GM19467 (cell line): ENCODE measurements around the gene POLR2I.
"Not testable (repeated sequence)": the region's sequence is repeated elsewhere in the genome, so short reads cannot be mapped to it uniquely, and the experiment has no call there.

Experiments
- ATAC-seq: cut with Tn5 transposase; IDR thresholded peaks from one replicate; pipeline ENCODE4 v1.9.1; 2021; ENCODE audit warnings: mild to moderate bottlenecking, moderate library complexity; ENCODE audit not compliant: unreplicated experiment

The POLR2I gene

DNA sequence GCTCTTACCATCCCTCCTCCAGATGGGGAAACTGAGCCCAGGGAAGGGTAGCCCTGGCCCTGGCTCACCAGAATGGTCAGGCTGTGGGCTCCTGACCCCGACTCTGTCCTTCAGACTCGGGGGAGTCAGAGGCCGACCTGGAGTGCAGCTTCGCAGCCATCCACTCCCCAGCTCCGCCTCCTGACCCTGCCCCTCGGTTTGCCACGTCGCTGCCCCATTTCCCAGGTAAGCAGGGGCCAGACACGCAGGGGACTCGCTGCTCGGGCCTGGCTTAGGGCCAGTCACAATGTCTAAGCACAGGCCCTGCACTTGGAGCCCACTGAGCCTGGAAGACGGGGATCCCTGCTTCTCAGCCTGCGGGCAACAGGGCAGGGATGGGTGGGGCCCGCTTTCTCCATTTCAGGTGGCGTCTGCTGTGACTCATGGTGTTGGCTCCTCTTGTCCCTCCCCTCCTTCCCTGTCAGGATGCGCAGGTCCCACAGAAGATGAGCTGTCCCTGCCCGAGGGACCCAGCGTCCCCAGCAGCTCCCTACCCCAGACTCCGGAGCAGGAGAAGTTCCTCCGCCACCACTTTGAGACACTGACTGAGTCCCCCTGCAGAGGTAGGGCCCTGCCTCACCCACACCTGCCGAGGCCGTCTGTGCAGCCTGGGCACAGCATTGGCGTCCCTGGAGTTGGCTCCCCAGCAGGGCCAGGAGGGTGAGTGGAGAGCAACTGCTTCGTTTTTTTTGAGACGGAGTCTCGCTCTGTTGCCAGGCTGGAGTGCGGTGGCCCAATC is 12.9 kb downstream of the POLR2I start:
- ATAC-seq: no peak

GRCh38 chr19:36100476-36100875 is 14.2 kb downstream of the POLR2I start:
- no peak for ATAC-seq

GRCh38 chr19:36099166-36099785 is 15.4 kb downstream of the POLR2I start:
- no peak for ATAC-seq

- no peak for ATAC-seq
These were observed 17.6 kb downstream of the POLR2I start for GRCh38 chr19:36097036-36097435.

- no peak for ATAC-seq
These were observed 21.0 kb downstream of the POLR2I start for GRCh38 chr19:36093687-36094086.

GRCh38 chr19:36093146-36093662 is 21.5 kb downstream of the POLR2I start:
- no peak for ATAC-seq

GRCh38 chr19:36092566-36092965 is 22.1 kb downstream of the POLR2I start:
- no peak for ATAC-seq

DNA sequence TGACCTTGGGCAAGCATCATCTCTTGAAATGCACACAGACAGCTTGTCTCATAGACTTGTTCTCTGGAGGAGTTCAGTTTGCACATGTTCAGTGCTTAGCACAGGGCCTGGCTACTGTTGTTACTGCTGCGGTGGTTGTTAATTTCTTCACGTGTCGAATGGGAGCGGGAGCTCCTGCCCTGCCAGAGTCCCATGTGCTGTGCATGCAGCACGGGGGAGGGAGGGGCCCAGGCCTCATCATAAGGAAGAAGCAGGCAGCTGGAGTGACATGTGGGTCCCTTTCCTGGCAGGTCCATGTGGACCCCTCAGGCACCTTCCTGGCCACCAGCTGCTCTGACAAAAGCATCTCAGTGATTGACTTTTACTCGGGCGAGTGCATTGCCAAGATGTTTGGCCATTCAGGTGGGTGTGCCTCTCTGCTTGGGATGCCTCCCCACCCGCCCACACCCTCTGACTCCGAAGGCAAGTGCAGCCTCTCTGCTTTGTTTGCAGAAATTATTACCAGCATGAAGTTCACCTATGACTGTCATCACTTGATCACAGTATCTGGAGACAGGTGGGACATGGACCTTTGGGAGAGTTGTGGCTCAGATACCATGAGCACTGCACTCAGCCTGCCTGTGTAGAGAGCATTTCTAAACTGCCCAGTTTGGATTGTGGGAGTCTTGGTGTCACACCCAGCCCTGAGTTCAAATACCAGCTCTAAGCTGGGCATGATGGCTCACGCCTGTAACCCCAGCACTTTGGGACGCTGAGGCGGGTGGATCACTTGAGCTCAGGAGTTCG is 23.6 kb downstream of the POLR2I start:
- ATAC-seq: no peak

- ATAC-seq: no peak
These were observed 24.8 kb downstream of the POLR2I start for GRCh38 chr19:36089847-36090246.

DNA sequence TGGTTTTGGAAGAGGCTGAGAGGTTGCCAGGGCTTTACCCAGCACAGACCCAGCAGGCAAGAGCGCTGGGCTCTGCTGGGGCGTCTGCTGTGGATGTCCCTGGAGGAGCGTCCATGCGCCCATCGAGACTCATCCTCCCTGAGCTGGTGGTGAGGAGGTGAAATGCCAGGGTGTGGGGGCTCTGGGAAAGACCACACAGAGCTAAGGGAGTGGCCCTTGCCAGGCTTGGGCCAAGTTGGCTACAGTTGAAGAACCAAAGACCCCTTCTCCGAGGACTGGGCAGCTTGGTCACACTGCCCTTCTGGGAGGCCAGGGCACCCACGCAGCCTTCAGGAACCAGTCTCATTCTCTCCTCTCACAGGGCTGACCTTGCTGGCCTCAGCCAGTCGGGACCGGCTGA is 28.3 kb downstream of the POLR2I start:
- no peak for ATAC-seq

- no peak for ATAC-seq
These were observed 30.3 kb downstream of the POLR2I start for GRCh38 chr19:36084231-36085009.

DNA sequence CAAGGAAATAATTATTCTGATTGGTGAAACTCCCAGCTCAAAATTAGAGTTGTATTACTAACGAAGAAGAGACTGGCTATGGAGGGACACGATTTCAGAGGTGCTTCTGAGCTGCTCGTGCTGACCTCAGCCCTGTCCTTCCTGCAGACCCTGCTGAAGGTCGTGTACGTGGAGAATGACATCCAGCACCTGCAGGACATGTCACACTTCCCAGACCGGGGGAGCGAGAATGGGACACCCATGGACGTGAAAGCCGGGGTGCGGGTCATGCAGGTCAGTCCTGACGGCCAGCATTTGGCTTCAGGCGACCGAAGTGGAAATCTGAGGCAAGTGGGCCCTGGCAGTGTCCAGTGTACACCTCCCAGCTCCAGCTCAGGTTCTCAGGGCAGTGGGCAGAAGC is 31.8 kb downstream of the POLR2I start:
- ATAC-seq: no peak

GRCh38 chr19:36081894-36082293 is 32.8 kb downstream of the POLR2I start:
- ATAC-seq: no peak

- ATAC-seq: no peak
These were observed 33.3 kb downstream of the POLR2I start for GRCh38 chr19:36081385-36081784.

DNA sequence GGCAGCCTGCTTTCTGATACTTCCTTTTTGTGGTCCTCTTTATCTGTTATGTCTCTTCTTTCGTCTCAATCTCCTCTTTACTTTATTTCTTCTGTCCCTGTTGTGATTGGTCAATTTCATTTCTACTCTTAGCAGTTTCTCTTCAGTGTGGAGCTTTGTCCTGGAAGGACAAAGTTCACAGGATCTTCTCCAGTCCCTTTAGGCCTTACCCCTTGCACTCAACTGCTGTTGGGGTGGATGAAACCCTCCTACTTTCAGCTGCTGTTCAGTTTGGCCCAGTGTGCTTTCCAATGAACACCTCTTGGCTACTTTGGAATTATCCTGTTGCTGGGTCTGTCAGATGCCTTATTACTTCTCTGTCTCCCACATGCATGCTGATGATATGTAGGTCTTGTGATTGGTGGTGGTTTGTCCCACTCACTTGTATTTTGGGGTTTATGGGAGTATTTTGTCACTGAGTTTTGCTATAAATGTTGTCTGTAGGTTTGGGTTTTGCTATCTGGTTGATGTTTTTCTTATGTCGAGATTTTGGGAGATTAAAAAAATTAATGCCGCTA is 35.2 kb downstream of the POLR2I start:
- no peak for ATAC-seq

GRCh38 chr19:36073121-36073876 is 41.4 kb downstream of the POLR2I start:
- ATAC-seq: no peak

DNA sequence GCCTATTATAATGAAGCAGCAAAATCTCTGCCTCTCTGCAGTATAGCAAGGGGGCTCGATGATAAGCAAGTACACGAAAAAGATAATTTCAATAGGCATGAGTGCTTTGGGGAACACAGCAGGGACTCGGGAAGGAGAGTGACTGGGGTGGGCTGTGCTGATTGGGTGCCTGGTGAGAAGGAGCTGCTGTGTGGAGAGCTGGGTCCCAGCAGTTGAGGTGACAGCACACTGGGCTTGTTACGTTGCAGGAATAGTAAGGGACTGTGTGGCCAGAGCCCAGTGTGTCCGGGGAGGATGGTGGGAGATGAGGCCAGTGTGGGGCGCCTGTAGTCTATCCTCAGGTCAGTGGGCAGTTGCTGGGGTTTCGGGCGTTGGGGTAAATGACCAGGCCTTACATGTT is 42.6 kb downstream of the POLR2I start:
- no peak for ATAC-seq

GRCh38 chr19:36068810-36069499 is 45.7 kb downstream of the POLR2I start:
- not testable (repeated sequence) for ATAC-seq

DNA sequence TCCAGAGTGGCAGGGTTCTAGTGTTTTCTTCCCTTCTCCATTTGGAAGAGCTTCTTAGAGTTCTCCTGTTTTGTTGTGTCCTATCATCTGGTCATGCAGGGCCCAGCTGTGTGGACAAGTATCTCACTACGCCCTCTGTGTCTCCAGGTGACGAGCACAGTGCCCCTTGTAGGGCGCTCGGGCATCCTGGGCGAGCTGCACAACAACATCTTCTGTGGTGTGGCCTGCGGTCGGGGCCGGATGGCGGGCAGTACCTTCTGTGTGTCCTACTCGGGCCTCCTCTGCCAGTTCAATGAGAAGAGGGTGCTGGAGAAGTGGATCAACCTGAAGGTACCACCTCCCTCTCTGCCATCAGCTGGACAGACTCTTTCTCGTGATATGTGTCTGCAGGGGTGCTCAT is 47.0 kb downstream of the POLR2I start:
- no peak for ATAC-seq
